CD4-positive, CD25-positive, alpha-beta regulatory T cell (primary cell): ENCODE data around the gene PANK2. TPM values are rescaled to one million over a fixed set of nuclear protein-coding genes. Genes with fewer than 3 reads are reported as not detected.
A peak's percentile ranks its signal among the peaks of the same experiment; 100 is the strongest.
"Not testable (repeated sequence)": the region's sequence is repeated elsewhere in the genome, so short reads cannot be mapped to it uniquely, and the experiment has no call there.

Experiments
- ATAC-seq, 2 donors: fragments of 150-1000 bp; cut with Tn5 transposase; one replicate each; pipeline ENCODE4 v1.10.0; 2021; ENCODE audit warnings: low read depth in 2 of 2, moderate number of reproducible peaks in 2 of 2, moderate library complexity in 1 of 2
- DNase-seq, 3 donors: peaks; one replicate each; pipeline versions ENCODE4 v3.0.0 to v3.0.0-alpha.2; 2012 to 2022; ENCODE audit warnings: mixed read lengths in 1 of 3
- H3K27ac ChIP-seq: one replicate; pipeline ENCODE4 v1.7.0; 2013; ENCODE audit warnings: mild to moderate bottlenecking, low read length; ENCODE audit not compliant: insufficient read depth, poor library complexity, severe bottlenecking
- H3K27me3 ChIP-seq: one replicate; pipeline ENCODE4 v1.7.0; 2013; ENCODE audit warnings: low read length; ENCODE audit not compliant: control insufficient read depth, insufficient read depth
- H3K36me3 ChIP-seq: one replicate; pipeline ENCODE4 v1.7.0; 2013; ENCODE audit warnings: mild to moderate bottlenecking, low read length, moderate library complexity; ENCODE audit not compliant: control insufficient read depth, insufficient read depth
- H3K4me1 ChIP-seq: 2 replicates; pipeline ENCODE4 v1.7.0; 2013; ENCODE audit warnings: mild to moderate bottlenecking, low read length; ENCODE audit not compliant: insufficient read depth, control insufficient read depth, poor library complexity, severe bottlenecking
- H3K4me3 ChIP-seq: one replicate; pipeline ENCODE4 v1.7.0; 2013; ENCODE audit warnings: low read depth, mild to moderate bottlenecking, low read length, moderate library complexity
- H3K9me3 ChIP-seq, 2 experiments: 1 replicate in 1 of 2; 2 replicates in 1 of 2; pipeline ENCODE4 v1.7.0; 2013; ENCODE audit warnings: low read length in 2 of 2, mild to moderate bottlenecking in 1 of 2, moderate library complexity in 1 of 2; ENCODE audit not compliant: control insufficient read depth in 2 of 2
- H3K27ac Mint-ChIP-seq, 3 donors: one replicate each; pipeline ENCODE4 v1.8.0; 2020 to 2022; ENCODE audit warnings: mild to moderate bottlenecking in 3 of 3, mixed read lengths in 3 of 3, moderate library complexity in 2 of 3
- H3K27me3 Mint-ChIP-seq: one replicate; pipeline ENCODE4 v1.8.0; 2022; ENCODE audit warnings: mild to moderate bottlenecking, mixed read lengths
- H3K36me3 Mint-ChIP-seq: one replicate; pipeline ENCODE4 v1.8.0; 2020; ENCODE audit warnings: mixed read lengths
- H3K4me1 Mint-ChIP-seq, 4 donors: one replicate each; pipeline ENCODE4 v1.8.0; 2020 to 2022; ENCODE audit warnings: mixed read lengths in 4 of 4, mild to moderate bottlenecking in 1 of 4
- H3K4me3 Mint-ChIP-seq, 4 donors: one replicate each; pipeline ENCODE4 v1.8.0; 2020 to 2022; ENCODE audit warnings: mild to moderate bottlenecking in 4 of 4, mixed read lengths in 4 of 4, moderate library complexity in 3 of 4
- H3K9me3 Mint-ChIP-seq, 7 donors: one replicate each; pipeline ENCODE4 v1.8.0; 2020 to 2022; ENCODE audit warnings: mixed read lengths in 7 of 7, mild to moderate bottlenecking in 3 of 7, moderate library complexity in 2 of 7
- polyA plus RNA-seq, 4 donors: library from polyadenylated mRNA; unstranded; fragments of 300-500 nt; fragmentation: Illumina TruSeq; gene quantifications; one replicate each; pipeline ENCODE4 v1.2.3, GENCODE V29; 2021
- total RNA-seq: library from RNA; stranded (reverse); gene quantifications from one replicate; pipeline ENCODE4 v1.2.3, GENCODE V29; 2022

Gene PANK2
- total and polyA plus RNA-seq, 5 donors from 2014 or later, result 44.4 to 63.2 (median 52.0) TPM

- Histone ChIP-seq H3K27me3 (no peaks in the 10 kb centered on the region), H3K27ac (no peak overlapping the region), H3K4me3 (no peak overlapping the region), H3K4me1 (no peaks in the 10 kb centered on the region), H3K9me3 (no peaks in the 10 kb centered on the region), H3K36me3 (peaks cover 15% of the 10 kb centered on the region)
- H3K36me3 Mint-ChIP-seq, result peaks cover 28% of the 10 kb centered on the region
- H3K27ac Mint-ChIP-seq, result peak overlapping the region in 1 of 3 donors; percentile 54
- DNase-seq (no peak), ATAC-seq (no peak)
- H3K4me1 Mint-ChIP-seq, result peaks cover 5 to 22% (median 10%) of the 10 kb centered on the region in 4 donors
- H3K27me3 Mint-ChIP-seq, result no peaks in the 10 kb centered on the region
- no peak overlapping the region for H3K4me3 Mint-ChIP-seq
- H3K9me3 Mint-ChIP-seq, result no peaks in the 10 kb centered on the region
These were observed 15.7 kb upstream of the PANK2 start for GRCh38 chr20:3873507-3873906.

DNA sequence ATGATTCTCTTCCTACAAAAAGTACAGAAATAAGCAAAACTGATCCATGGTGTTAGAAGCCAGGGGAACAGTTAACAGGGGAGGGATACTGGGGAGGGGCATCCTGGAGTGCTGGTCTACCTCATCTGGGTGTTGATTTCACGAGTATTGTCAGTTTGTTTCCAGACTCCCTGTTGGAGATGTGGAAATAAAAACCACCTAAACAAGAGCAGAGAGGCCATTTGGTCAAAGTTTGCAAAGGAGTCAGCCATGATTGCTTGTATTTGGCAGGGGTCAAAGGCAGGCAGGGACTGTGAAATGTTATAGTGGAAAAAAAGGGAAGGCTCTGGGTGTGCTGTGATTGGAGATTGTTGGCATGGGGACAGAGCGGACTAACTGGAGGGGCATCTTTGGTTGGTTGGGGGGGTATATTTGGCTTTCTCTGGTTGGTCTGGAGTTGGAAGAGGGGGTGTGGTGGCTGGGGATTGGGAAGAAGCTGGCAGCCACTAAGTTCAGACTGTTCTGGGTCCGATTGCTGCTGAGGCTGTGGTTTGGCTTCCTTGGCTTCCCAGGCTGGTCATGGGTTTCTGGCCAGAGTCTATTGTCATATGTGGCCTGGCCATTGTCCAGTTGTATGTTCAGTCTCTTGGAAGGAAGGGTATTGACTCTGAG, 14.9 kb upstream of the PANK2 start:
- no peaks in the 10 kb centered on the region for H3K27me3 Mint-ChIP-seq
- no peak for ATAC-seq
- H3K4me1 ChIP-seq, result no peaks in the 10 kb centered on the region
- peaks cover 5 to 22% (median 10%) of the 10 kb centered on the region in 4 donors for H3K4me1 Mint-ChIP-seq
- no peak overlapping the region for H3K4me3 ChIP-seq
- H3K27me3 ChIP-seq, result no peaks in the 10 kb centered on the region
- H3K9me3 Mint-ChIP-seq, result no peaks in the 10 kb centered on the region
- H3K36me3 ChIP-seq, result peaks cover 15% of the 10 kb centered on the region
- peak overlapping the region in 2 of 3 donors; percentile 15 to 80 for H3K27ac Mint-ChIP-seq
- no peak for DNase-seq
- peaks cover 29% of the 10 kb centered on the region for H3K36me3 Mint-ChIP-seq
- no peak overlapping the region for H3K4me3 Mint-ChIP-seq
- H3K27ac ChIP-seq, result no peak overlapping the region
- H3K9me3 ChIP-seq, result no peaks in the 10 kb centered on the region

- no peaks in the 10 kb centered on the region for H3K27me3 Mint-ChIP-seq
- DNase-seq (no peak), ATAC-seq (no peak)
- peaks cover 5 to 22% (median 10%) of the 10 kb centered on the region in 4 donors for H3K4me1 Mint-ChIP-seq
- no peak overlapping the region for H3K4me3 Mint-ChIP-seq
- Histone ChIP-seq H3K27me3 (no peaks in the 10 kb centered on the region), H3K27ac (no peak overlapping the region), H3K36me3 (peaks cover 15% of the 10 kb centered on the region), H3K4me1 (no peaks in the 10 kb centered on the region), H3K9me3 (no peaks in the 10 kb centered on the region), H3K4me3 (no peak overlapping the region)
- peak overlapping the region in 1 of 3 donors; percentile 80 for H3K27ac Mint-ChIP-seq
- H3K36me3 Mint-ChIP-seq, result peaks cover 29% of the 10 kb centered on the region
- H3K9me3 Mint-ChIP-seq, result no peaks in the 10 kb centered on the region
These were observed 13.7 kb upstream of the PANK2 start for GRCh38 chr20:3875378-3875974.

- Mint-ChIP-seq H3K27ac (peak overlapping the region in 2 of 3 donors; percentile 40 to 77), H3K4me3 (no peak overlapping the region)
- no peak for ATAC-seq
These were observed 13.2 kb upstream of the PANK2 start for GRCh38 chr20:3876000-3876399.

GRCh38 chr20:3876676-3877075, 12.5 kb upstream of the PANK2 start:
- Histone ChIP-seq H3K4me1 (no peaks in the 10 kb centered on the region), H3K27ac (no peak overlapping the region), H3K36me3 (peaks cover 15% of the 10 kb centered on the region), H3K4me3 (no peak overlapping the region), H3K27me3 (no peaks in the 10 kb centered on the region), H3K9me3 (no peaks in the 10 kb centered on the region)
- no peaks in the 10 kb centered on the region for H3K9me3 Mint-ChIP-seq
- no peaks in the 10 kb centered on the region for H3K27me3 Mint-ChIP-seq
- H3K4me1 Mint-ChIP-seq, result peaks cover 5 to 22% (median 12%) of the 10 kb centered on the region in 4 donors
- peaks cover 29% of the 10 kb centered on the region for H3K36me3 Mint-ChIP-seq
- ATAC-seq (no peak), DNase-seq (no peak)
- H3K27ac Mint-ChIP-seq, result no peak overlapping the region
- no peak overlapping the region for H3K4me3 Mint-ChIP-seq

More at GRCh38 chr20:3876000-3876399, 13.2 kb upstream of the PANK2 start:
- Mint-ChIP-seq H3K4me1 (peaks cover 5 to 22% (median 11%) of the 10 kb centered on the region in 4 donors), H3K27me3 (no peaks in the 10 kb centered on the region), H3K9me3 (no peaks in the 10 kb centered on the region), H3K36me3 (peaks cover 29% of the 10 kb centered on the region)
- H3K27ac ChIP-seq, result no peak overlapping the region
- H3K36me3 ChIP-seq, result peaks cover 15% of the 10 kb centered on the region
- H3K9me3 ChIP-seq, result no peaks in the 10 kb centered on the region
- no peaks in the 10 kb centered on the region for H3K27me3 ChIP-seq
- no peak overlapping the region for H3K4me3 ChIP-seq
- no peak for DNase-seq
- no peaks in the 10 kb centered on the region for H3K4me1 ChIP-seq

DNA sequence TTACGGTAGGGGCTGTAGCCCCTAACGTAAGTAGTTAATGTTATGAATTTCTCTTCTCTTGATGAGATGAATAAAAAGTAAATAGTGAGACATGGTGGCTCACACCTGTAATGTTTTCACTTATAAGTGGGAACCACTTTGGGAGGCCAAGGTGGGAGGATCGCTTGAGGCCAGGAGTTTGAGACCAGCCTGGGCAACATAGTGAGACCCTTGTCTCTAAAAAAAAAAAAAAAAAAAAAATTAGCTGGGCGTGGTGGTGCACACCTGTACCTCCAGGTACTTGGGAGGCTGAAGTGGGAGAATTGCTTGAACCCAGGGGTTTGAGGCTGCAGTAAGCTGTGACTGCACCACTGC, 10.3 kb upstream of the PANK2 start:
- peaks cover 21% of the 10 kb centered on the region for H3K36me3 Mint-ChIP-seq
- not testable (repeated sequence) for H3K27me3 ChIP-seq, H3K27ac Mint-ChIP-seq, H3K27me3 Mint-ChIP-seq, H3K4me3 ChIP-seq, ATAC-seq, H3K9me3 Mint-ChIP-seq, DNase-seq, H3K9me3 ChIP-seq, H3K36me3 ChIP-seq, H3K4me3 Mint-ChIP-seq, H3K27ac ChIP-seq, H3K4me1 ChIP-seq
- H3K4me1 Mint-ChIP-seq, result peaks cover 4 to 14% (median 9%) of the 10 kb centered on the region in 4 donors

DNA sequence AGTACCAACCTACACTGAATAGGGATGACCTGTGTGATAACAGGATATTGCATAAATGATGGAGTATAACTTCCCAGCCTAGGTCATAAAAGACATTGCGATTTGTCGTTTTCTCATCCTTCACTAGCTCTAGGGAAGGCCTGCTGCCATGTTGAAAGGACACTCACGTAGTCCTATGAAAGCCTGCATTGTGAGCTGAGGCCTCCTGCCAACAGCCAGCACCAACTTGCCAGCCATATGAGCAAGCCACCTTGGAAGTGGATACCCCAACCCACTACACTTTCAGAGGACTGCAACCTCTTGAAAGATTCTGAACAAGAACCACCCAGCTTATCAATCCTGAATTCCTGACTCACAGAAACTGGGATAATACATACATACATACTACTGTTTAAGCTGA, 3.5 kb upstream of the PANK2 start:
- ATAC-seq, result no peak
- peak overlapping the region in 1 of 3 donors; percentile 21 for H3K27ac Mint-ChIP-seq
- H3K9me3 Mint-ChIP-seq, result peaks cover 0 to 1% (median 0%) of the 10 kb centered on the region in 7 donors
- H3K36me3 ChIP-seq, result no peaks in the 10 kb centered on the region
- no peak overlapping the region for H3K4me3 ChIP-seq
- peaks cover 18% of the 10 kb centered on the region for H3K4me1 ChIP-seq
- H3K4me1 Mint-ChIP-seq, result peaks cover 7 to 36% (median 24%) of the 10 kb centered on the region in 4 donors
- peaks cover 6% of the 10 kb centered on the region for H3K27me3 Mint-ChIP-seq
- H3K9me3 ChIP-seq, result no peaks in the 10 kb centered on the region
- H3K27me3 ChIP-seq, result no peaks in the 10 kb centered on the region
- peaks cover 18% of the 10 kb centered on the region for H3K36me3 Mint-ChIP-seq
- H3K27ac ChIP-seq, result no peak overlapping the region
- H3K4me3 Mint-ChIP-seq, result peak overlapping the region in 2 of 4 donors; percentile 26 to 60
- no peak for DNase-seq
